Subcutaneous abdominal adipose tissue (tissue), 5 donors: ENCODE results near the gene TBC1D16.

Experiments
- H3K27ac ChIP-seq: one replicate; pipeline ENCODE4 v1.7.0; 2013; ENCODE audit warnings: low read depth, mild to moderate bottlenecking, inconsistent platforms, low read length, moderate library complexity
- H3K27me3 ChIP-seq, 5 donors: one replicate each; pipeline ENCODE4 v1.7.0; 2013; ENCODE audit warnings: low read length in 5 of 5, inconsistent platforms in 1 of 5; ENCODE audit not compliant: control insufficient read depth in 5 of 5, insufficient read depth in 4 of 5
- H3K36me3 ChIP-seq, 5 donors: one replicate each; pipeline ENCODE4 v1.7.0; 2013; ENCODE audit warnings: low read length in 5 of 5; ENCODE audit not compliant: control insufficient read depth in 5 of 5, insufficient read depth in 5 of 5
- H3K4me1 ChIP-seq, 5 donors: one replicate each; pipeline ENCODE4 v1.7.0; 2013; ENCODE audit warnings: low read length in 5 of 5, mild to moderate bottlenecking in 3 of 5, moderate library complexity in 1 of 5; ENCODE audit not compliant: control insufficient read depth in 5 of 5, insufficient read depth in 5 of 5
- H3K4me3 ChIP-seq, 5 donors: one replicate each; pipeline ENCODE4 v1.7.0; 2013; ENCODE audit warnings: low read length in 5 of 5, low read depth in 1 of 5
- H3K9ac ChIP-seq, 5 donors: one replicate each; pipeline ENCODE4 v1.7.0; 2013; ENCODE audit warnings: low read length in 5 of 5, mild to moderate bottlenecking in 4 of 5, moderate library complexity in 3 of 5
- H3K9me3 ChIP-seq, 5 donors: one replicate each; pipeline ENCODE4 v1.7.0; 2013; ENCODE audit warnings: low read length in 5 of 5; ENCODE audit not compliant: control insufficient read depth in 5 of 5
- donor health status: healthy.
- donor health status: healthy.
- donor health status: healthy.
- donor health status: healthy.
- donor health status: healthy.

TBC1D16 gene

DNA sequence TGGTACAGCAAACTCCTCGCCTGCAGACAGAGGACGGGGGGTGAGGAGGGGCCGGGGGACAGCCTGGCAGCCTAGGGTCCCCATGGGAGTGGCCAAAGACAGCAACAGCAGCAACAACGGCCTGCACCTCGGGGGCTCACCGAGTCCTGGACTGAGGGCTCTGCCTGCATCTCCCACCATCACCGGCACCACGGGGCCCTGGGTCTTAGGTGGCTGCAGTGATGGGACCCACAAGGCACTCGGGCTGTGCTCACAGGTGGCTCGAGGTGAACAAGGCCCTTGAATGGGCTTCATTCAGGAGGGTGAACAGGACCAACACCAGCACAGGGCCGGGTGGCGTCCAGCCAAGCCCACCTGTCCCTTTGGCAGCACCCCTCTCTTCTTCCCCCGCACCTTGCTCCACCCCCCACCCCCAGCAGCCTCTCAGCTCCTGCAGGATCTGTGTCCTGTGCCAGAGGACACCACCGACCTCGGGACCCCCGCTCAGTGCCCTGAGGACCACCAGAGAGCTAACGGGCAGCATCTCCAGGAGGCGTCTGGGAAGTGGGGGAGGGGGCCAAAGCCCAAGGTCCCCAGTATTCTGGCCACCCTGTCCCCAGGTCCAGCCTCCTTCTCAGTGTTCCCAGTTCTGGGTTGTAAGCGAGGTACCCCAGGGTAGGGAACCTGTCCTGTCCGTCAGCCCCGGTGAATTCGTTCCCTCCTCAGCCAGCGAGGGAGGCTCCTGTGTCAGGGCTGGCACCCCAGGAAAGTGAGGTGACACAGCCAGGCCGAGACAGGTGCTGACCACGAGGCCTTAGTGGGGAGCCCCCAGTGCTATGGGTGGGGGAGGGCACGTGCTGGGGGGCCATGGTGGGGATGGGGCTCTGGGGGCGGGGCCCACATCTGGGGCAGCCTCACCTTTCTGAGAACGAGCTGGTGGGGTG, 94.3 kb downstream of the TBC1D16 start:
- H3K4me1 ChIP-seq, result peaks cover 7 to 53% (median 45%) of the 10 kb centered on the region in 5 donors
- no peak overlapping the region for H3K27ac ChIP-seq
- H3K4me3 ChIP-seq, result no peak overlapping the region
- H3K9me3 ChIP-seq, result no peaks in the 10 kb centered on the region
- no peaks in the 10 kb centered on the region for H3K27me3 ChIP-seq
- H3K36me3 ChIP-seq, result peaks cover 0 to 66% (median 58%) of the 10 kb centered on the region in 5 donors
- H3K9ac ChIP-seq, result no peak overlapping the region

DNA sequence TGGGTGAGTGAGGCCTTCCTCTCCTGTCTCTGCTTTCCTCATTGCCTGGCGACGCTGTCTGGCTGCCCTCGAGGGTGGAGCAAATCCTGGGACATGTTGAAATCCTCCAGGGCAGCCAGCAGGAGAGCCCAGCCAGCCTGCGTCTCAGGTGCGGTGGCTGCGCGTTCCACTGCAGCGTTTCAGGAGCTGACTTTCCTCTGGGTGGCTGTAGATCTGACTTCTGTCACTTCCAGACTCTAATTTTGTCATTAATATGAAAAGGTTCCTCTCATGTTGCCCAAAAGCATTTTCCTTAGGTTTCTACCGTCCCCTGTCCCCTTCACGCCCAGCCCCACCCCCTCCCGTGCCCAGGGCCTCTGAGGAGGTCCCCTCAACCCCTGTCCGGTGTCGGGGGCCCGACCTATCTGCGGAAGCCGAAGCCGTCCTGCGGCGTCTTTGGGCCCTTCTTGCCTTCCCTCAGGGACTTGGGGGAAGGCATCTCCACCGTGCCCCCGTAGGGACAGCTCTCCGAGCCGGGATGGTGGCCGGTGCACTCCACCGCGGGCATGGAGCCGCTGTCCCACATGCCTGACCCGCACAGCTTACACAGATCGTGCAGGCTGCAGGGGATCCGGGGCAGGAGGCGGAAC, 95.1 kb downstream of the TBC1D16 start:
- Histone ChIP-seq H3K27ac (no peak overlapping the region), H3K9ac (no peak overlapping the region), H3K27me3 (no peaks in the 10 kb centered on the region), H3K9me3 (no peaks in the 10 kb centered on the region), H3K4me3 (no peak overlapping the region), H3K36me3 (peaks cover 0 to 59% (median 53%) of the 10 kb centered on the region in 5 donors), H3K4me1 (peaks cover 7 to 55% (median 47%) of the 10 kb centered on the region in 5 donors)

DNA sequence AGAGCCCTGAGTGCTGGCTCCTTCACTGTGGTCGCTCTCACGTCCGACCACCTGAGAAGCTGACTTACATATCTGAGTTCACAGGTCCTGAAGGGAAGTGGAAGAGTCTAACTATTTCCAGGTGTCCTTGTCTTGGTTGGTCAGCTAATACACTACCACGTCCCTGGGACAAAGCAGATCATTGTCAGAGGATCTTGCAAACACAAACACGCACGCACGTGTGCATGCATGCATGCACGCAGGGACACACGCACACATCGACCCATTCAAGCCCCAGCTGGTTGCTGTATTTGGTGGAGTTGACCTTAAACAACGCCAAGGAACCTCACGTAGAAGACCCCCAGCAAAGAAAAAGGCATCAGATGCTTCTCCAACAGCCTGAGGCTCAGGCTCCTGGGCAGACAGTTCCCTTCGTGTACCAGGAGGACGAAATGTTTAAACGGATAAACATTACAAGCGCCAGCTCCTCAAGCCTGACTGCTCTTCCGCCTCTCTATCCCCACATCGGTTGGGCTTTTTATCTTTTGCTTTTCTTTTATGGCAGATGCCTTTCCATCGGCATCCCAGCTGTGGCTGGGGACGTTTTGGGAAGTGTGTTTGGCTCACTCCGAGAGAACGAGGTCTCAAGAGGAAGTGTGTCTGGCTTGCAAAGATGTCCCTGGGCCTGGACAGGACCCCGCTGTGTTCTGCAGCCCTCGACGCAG, 95.8 kb downstream of the TBC1D16 start:
- Histone ChIP-seq H3K4me1 (peaks cover 7 to 55% (median 47%) of the 10 kb centered on the region in 5 donors), H3K9me3 (no peaks in the 10 kb centered on the region), H3K36me3 (peaks cover 0 to 53% (median 47%) of the 10 kb centered on the region in 5 donors), H3K27me3 (no peaks in the 10 kb centered on the region), H3K9ac (no peak overlapping the region), H3K4me3 (no peak overlapping the region), H3K27ac (no peak overlapping the region)

DNA sequence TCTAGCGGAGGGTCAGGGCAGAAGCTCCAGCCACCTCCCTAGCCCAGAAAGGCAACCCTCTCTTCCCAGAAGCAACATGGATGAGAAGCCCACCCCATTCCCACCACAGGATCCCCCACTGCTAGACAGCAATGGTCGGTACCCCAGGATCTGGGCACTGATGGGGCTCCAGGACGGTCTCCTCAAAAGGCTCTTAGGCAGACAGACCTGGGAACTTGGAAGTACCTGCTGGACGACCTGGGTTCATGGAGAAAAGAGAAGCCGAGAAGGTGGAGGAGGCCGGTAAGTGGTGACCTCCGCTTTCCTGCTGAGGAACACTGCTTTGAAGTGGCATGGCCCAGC, 96.6 kb downstream of the TBC1D16 start:
- H3K36me3 ChIP-seq, result peaks cover 0 to 44% (median 39%) of the 10 kb centered on the region in 5 donors
- no peak overlapping the region for H3K4me3 ChIP-seq
- H3K27me3 ChIP-seq, result no peaks in the 10 kb centered on the region
- peaks cover 7 to 58% (median 49%) of the 10 kb centered on the region in 5 donors for H3K4me1 ChIP-seq
- no peak overlapping the region for H3K27ac ChIP-seq
- H3K9ac ChIP-seq, result no peak overlapping the region
- no peaks in the 10 kb centered on the region for H3K9me3 ChIP-seq

DNA sequence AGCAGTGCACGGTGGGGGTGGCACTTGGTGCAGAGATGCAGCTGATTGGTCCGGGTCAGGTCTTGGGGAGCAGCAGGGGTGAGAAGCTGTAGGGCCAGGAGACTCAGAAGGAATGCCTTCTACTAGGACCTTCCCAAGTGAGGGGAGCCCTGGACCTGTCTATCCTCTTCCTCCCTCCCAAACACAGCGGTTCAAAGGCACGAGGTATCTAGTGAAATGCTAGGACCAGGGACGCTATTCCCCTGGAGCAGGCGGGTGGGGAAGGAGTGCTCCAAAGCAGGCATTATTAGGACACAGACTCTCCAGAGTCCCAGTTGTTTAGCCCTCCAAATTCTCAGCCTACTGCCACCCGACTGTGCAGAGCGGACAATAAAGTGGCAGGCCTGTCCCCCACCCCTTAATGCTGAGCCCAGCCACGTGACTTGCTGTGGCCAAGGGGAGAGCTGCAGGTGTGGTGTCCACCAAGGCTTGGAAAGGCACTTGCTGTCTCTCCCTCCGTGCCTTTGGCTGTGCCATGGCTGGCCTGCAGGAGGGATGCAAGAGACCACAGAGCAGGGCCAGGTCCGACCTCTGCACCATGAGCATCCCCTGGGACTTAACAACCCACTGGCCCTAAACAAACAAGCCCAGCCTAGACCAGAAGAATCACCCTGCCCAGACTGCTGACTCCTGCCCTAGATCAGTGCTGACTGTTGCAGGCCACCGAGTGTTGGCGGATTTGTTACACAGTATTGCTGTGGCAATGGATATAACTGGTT, 97.2 kb downstream of the TBC1D16 start:
- H3K9ac ChIP-seq, result no peak overlapping the region
- peaks cover 0 to under 1% (median 0%) of the 10 kb centered on the region in 5 donors for H3K27me3 ChIP-seq
- H3K9me3 ChIP-seq, result no peaks in the 10 kb centered on the region
- no peak overlapping the region for H3K4me3 ChIP-seq
- H3K27ac ChIP-seq, result no peak overlapping the region
- H3K36me3 ChIP-seq, result peaks cover 0 to 39% (median 33%) of the 10 kb centered on the region in 5 donors
- peaks cover 4 to 63% (median 55%) of the 10 kb centered on the region in 5 donors for H3K4me1 ChIP-seq

DNA sequence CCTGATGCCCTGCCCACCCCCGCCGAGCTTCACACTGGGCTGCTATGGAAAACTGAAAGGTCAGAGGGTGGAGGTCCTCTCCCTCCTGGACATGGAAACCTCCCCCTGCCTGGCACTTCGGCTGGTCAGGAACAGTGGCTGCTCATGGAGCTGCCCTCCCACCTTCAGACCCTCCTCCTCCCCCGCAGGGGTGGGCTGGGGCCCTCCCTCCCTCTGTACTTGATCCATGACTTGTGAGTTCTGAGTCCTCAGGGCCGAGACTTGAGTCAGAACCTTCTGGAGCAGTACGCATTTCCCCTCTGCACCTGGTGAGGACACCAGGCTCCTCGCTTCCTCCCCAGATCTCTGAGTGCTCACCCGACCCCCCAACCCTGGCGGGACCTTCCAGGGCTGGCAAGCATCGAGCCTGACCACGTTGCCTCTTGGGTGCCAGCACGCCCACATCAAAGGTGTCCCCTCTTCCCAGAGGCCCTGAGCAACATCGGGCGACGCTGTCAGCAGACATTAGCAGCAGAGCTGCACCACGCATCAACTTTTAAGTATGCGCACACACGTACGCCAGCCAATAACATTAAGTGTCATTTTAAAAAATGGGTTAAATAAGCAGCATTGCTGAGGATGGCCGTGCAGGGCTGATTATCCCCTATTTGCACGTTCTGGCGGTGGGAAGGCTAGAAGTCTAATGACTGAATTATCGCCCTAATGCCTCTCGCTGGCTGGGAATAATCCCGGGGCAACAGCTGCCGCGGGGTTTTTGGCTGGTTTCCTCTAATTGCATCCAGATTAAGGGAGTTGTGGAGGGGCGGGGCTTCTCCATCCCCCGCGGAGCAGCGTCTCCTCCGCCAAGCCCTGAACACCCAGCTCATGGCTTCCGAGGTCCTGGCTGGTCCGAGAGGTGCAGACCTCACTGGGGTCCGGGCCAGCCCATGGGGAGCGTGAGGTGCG, 98.0 kb downstream of the TBC1D16 start:
- Histone ChIP-seq H3K4me1 (peaks cover 2 to 67% (median 56%) of the 10 kb centered on the region in 5 donors), H3K27ac (no peak overlapping the region), H3K9me3 (no peaks in the 10 kb centered on the region), H3K4me3 (no peak overlapping the region), H3K9ac (no peak overlapping the region), H3K27me3 (peaks cover 0 to 3% (median 0%) of the 10 kb centered on the region in 5 donors), H3K36me3 (peaks cover 0 to 32% (median 25%) of the 10 kb centered on the region in 5 donors)

DNA sequence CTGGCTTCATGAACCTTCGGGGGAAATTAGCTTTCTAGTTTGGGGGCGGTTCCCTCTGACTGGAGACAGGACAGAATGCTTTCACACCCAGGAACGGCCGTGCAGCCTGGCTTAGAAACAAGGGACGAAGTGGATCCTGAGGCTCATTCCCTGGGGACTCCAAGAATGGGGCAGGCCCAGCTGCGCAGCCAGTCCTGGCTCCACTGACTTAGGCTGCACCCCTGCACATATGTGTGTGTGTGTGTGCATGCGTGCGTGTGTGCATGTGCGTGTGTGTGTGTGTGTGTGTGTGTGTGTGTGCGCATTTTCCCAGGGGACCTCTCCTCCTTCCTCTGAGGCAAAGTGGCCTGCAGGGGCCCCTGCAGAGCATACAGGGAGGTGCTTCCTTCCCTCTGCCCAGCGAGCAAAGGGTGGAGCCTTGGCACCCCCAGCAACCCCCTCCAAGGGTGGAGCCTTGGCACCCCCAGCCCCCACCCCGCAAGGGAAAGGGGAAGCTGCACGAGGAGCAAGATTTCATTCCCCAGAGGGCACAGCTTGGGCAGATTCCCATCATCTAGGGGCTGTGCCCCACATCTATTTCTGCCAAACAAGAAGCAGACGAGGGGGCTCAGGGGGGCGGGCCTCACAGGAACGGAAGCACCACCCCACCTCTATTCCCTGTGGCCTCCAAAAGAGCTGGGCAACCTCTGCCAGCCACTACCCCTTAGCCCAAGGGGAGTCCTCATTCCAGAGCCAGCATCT, 98.9 kb downstream of the TBC1D16 start:
- no peak overlapping the region for H3K27ac ChIP-seq
- peaks cover 2 to 64% (median 56%) of the 10 kb centered on the region in 5 donors for H3K4me1 ChIP-seq
- H3K9ac ChIP-seq, result no peak overlapping the region
- H3K27me3 ChIP-seq, result peaks cover 0 to 5% (median 0%) of the 10 kb centered on the region in 5 donors
- peaks cover 0 to 24% (median 21%) of the 10 kb centered on the region in 5 donors for H3K36me3 ChIP-seq
- H3K4me3 ChIP-seq, result no peak overlapping the region
- H3K9me3 ChIP-seq, result no peaks in the 10 kb centered on the region

DNA sequence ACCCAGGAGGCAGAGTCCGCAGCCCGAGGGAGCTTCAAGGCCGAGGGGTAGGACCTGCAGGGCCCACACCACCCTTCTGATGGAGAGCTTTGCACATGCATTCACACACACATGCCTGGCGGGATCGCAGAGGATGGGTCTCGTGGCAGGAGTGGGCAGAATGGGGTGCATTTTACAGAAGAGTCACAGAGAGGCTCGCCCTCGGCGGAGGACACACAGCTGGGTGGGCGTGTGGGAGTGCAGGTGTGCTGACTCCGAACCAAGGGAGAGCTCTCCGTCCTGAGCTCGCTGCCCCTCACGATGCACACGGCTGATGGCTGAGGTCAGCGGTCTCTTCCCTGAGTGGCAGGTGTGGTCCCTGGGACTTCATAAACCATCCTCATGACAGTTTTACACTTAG, 99.6 kb downstream of the TBC1D16 start:
- peaks cover 0 to 12% (median 3%) of the 10 kb centered on the region in 5 donors for H3K27me3 ChIP-seq
- peaks cover 0 to 20% (median 16%) of the 10 kb centered on the region in 5 donors for H3K36me3 ChIP-seq
- H3K4me1 ChIP-seq, result peaks cover 2 to 64% (median 56%) of the 10 kb centered on the region in 5 donors
- no peak overlapping the region for H3K4me3 ChIP-seq
- no peak overlapping the region for H3K27ac ChIP-seq
- no peak overlapping the region for H3K9ac ChIP-seq
- H3K9me3 ChIP-seq, result no peaks in the 10 kb centered on the region
